ENCODE measurements around the gene OPALIN. TPM values are rescaled to one million over a fixed set of nuclear protein-coding genes. Genes with fewer than 3 reads are reported as not detected.

OPALIN gene
- total RNA-seq, 3 donors from 2014 or later = not detected

DNA sequence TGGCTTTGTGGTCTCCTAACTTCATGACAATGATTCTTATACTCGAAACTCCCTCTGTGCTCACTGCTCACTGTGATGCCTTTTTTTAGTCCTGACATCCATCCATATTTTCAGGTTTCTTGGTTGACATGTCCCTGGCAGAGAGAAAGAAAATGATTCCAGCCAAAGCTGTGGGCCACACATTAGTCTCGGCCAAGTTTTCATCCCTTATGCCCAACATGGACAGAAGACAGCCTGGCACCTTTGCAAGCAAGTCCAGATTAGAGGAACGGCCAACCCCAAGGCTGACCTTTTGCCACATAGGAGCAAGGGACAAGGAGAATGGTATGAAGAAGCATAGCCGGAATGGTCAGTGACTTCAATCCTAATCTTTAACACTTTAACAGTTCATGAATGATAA is 8.7 kb upstream of the OPALIN start:
- ATAC-seq (no peak), DNase-seq (no peak)
- Histone ChIP-seq H3K4me3 (no peak overlapping the region), H3K36me3 (ENCODE audit: low read depth) (no peaks in the 10 kb centered on the region), H3K4me1 (ENCODE audit: low read depth) (no peaks in the 10 kb centered on the region), H3K9me3 (no peaks in the 10 kb centered on the region)
- intact Hi-C loops (cut with DNase I, micrococcal nuclease) = no loop called here
- TF ChIP-seq, protein P1, sequence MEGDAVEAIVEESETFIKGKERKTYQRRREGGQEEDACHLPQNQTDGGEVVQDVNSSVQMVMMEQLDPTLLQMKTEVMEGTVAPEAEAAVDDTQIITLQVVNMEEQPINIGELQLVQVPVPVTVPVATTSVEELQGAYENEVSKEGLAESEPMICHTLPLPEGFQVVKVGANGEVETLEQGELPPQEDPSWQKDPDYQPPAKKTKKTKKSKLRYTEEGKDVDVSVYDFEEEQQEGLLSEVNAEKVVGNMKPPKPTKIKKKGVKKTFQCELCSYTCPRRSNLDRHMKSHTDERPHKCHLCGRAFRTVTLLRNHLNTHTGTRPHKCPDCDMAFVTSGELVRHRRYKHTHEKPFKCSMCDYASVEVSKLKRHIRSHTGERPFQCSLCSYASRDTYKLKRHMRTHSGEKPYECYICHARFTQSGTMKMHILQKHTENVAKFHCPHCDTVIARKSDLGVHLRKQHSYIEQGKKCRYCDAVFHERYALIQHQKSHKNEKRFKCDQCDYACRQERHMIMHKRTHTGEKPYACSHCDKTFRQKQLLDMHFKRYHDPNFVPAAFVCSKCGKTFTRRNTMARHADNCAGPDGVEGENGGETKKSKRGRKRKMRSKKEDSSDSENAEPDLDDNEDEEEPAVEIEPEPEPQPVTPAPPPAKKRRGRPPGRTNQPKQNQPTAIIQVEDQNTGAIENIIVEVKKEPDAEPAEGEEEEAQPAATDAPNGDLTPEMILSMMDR (IDR thresholded peaks at IDR 0.05) = no peak

- no peaks in the 10 kb centered on the region for H3K36me3 ChIP-seq (ENCODE audit: low read depth)
- no peak overlapping the region for H3K4me3 ChIP-seq
- intact Hi-C loops (cut with DNase I, micrococcal nuclease) = no loop called here
- H3K9me3 ChIP-seq = no peaks in the 10 kb centered on the region
- DNase-seq = no peak
- TF ChIP-seq, protein P1 (IDR thresholded peaks at IDR 0.05) = no peak
- no peak for ATAC-seq
- H3K4me1 ChIP-seq (ENCODE audit: low read depth) = no peaks in the 10 kb centered on the region
Observed at GRCh38 chr10:96366508-96366907, 7.7 kb upstream of the OPALIN start.

GRCh38 chr10:96365571-96365970 is 6.8 kb upstream of the OPALIN start:
- TF ChIP-seq, protein P1 (IDR thresholded peaks at IDR 0.05) = no peak
- Histone ChIP-seq H3K4me3 (no peak overlapping the region), H3K4me1 (ENCODE audit: low read depth) (no peaks in the 10 kb centered on the region), H3K9me3 (no peaks in the 10 kb centered on the region), H3K36me3 (ENCODE audit: low read depth) (no peaks in the 10 kb centered on the region)
- intact Hi-C loops (cut with DNase I, micrococcal nuclease) = no loop called here
- ATAC-seq (no peak), DNase-seq (no peak)

GRCh38 chr10:96360766-96361165 is 2.0 kb upstream of the OPALIN start:
- no peak overlapping the region for H3K4me3 ChIP-seq
- intact Hi-C loops (cut with DNase I, micrococcal nuclease) = no loop called here
- no peaks in the 10 kb centered on the region for H3K9me3 ChIP-seq
- no peaks in the 10 kb centered on the region for H3K36me3 ChIP-seq (ENCODE audit: low read depth)
- DNase-seq = no peak
- ATAC-seq = no peak
- H3K4me1 ChIP-seq (ENCODE audit: low read depth) = no peaks in the 10 kb centered on the region
- TF ChIP-seq, protein P1 (IDR thresholded peaks at IDR 0.05) = no peak

- ATAC-seq (no peak), DNase-seq (no peak)
- H3K4me3 ChIP-seq = no peak overlapping the region
- no peaks in the 10 kb centered on the region for H3K36me3 ChIP-seq (ENCODE audit: low read depth)
- TF ChIP-seq, protein P1 (IDR thresholded peaks at IDR 0.05) = no peak
- intact Hi-C loops (cut with DNase I, micrococcal nuclease) = no loop called here
- H3K4me1 ChIP-seq (ENCODE audit: low read depth) = no peaks in the 10 kb centered on the region
- no peaks in the 10 kb centered on the region for H3K9me3 ChIP-seq
Observed at GRCh38 chr10:96360331-96360730, 1.5 kb upstream of the OPALIN start.

DNA sequence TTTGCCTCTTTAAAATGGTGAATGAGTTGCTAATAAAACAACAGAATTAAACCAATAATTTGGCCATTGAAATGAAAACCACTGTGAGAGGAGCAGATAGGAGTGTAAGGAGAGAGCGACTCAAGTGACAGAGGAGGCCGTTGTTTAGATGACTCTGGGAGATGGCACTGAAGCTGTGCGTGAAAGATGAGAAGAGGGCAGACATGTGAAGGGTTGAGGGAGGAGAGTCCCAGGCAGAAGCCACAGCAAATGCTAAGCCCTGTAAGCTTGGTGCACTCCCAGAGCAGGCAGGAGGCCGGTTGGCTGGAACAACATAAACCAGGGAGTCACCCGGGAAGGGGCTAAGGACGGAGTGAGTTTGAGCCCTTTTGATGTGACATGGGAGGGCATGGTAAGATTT is 814 bp upstream of the OPALIN start:
- intact Hi-C loops (cut with DNase I, micrococcal nuclease) = no loop called here
- no peaks in the 10 kb centered on the region for H3K9me3 ChIP-seq
- no peaks in the 10 kb centered on the region for H3K36me3 ChIP-seq (ENCODE audit: low read depth)
- DNase-seq = no peak
- TF ChIP-seq, protein P1 (IDR thresholded peaks at IDR 0.05) = no peak
- no peak for ATAC-seq
- H3K4me1 ChIP-seq (ENCODE audit: low read depth) = no peaks in the 10 kb centered on the region
- no peak overlapping the region for H3K4me3 ChIP-seq

Data from mucosa of descending colon (tissue), 3 donors.